Pancreas (tissue), 10 donors: ENCODE results near the gene LAPTM4A. TPM values are rescaled to one million over a fixed set of nuclear protein-coding genes. Genes with fewer than 3 reads are reported as not detected.
A peak's percentile ranks its signal among the peaks of the same experiment; 100 is the strongest.

ENCODE experiments used
- ATAC-seq, 4 donors: fragments of 200-7000 bp; cut with Tn5 transposase; one replicate each; pipeline versions ENCODE4 v1.8.0 to v1.9.1; 2020; ENCODE audit warnings: mild to moderate bottlenecking in 4 of 4, moderate library complexity in 4 of 4
- DNase-seq, 6 donors: peaks; one replicate each; pipeline ENCODE4 v3.0.0-alpha.2; 2020
- FAIRE-seq: peaks from 2 replicates; lab custom pipeline; 2012; peaks lifted over from hg19 to GRCh38; lab: Jason Lieb, UNC
- H3K27ac ChIP-seq, 4 donors: fragments of 200-600 bp; sonication (generic); 1 replicate in 3 of 4; 2 replicates in 1 of 4; pipeline versions ENCODE4 v1.5.0 to v1.8.0; 2020
- H3K27me3 ChIP-seq, 4 donors: fragments of 200-600 bp; one replicate each; pipeline ENCODE4 v1.8.0; 2021
- H3K36me3 ChIP-seq, 3 donors: fragments of 200-600 bp; sonication (generic) in 1 of 3; one replicate each; pipeline versions ENCODE4 v1.5.0 to v1.8.0; 2020 to 2021
- H3K4me1 ChIP-seq, 3 donors: fragments of 200-600 bp; one replicate each; pipeline ENCODE4 v1.8.0; 2021
- H3K4me3 ChIP-seq, 4 donors: fragments of 200-600 bp; sonication (generic) in 2 of 4; one replicate each; pipeline versions ENCODE4 v1.5.0 to v1.8.0; 2020 to 2021
- H3K9me3 ChIP-seq, 4 donors: fragments of 200-600 bp; one replicate each; pipeline ENCODE4 v1.8.0; 2021
- WGBS, 2 donors: extraction: QIAGEN DNeasy Blood & Tissue Kit; methylation state at CpG; one replicate each; pipeline ENCODE4 v1.1.7; 2013; 5-methylcytosine and 5-hydroxymethylcytosine counted together
- intact Hi-C, 3 donors: fragments of 100-400 bp; cut with DNase I; formaldehyde crosslinking; loops; one replicate each; pipeline versions ENCODE4 v1.11.1 to v1.14.2; 2022
- polyA plus RNA-seq, 2 donors: library from polyadenylated mRNA; stranded (reverse); fragments of 200-250 nt; gene quantifications; one replicate each; pipeline ENCODE4 v1.2.3, GENCODE V29; 2013
- total RNA-seq, 6 donors: library from RNA; stranded (reverse); fragmentation: NEBNext Ultra II Directional in 4 of 6; extraction: Animal tissue kit (Norgen Biotek cat#: 25700) in 4 of 6; gene quantifications; one replicate each; pipeline versions ENCODE4 v1.2.1 to v1.2.4, GENCODE V29; 2021 to 2023
- TF ChIP-seq, protein P1 (sequence below), 4 donors: fragments of 200-600 bp; sonication (generic) in 3 of 4; IDR thresholded peaks; one replicate each; pipeline versions ENCODE4 v1.5.0 to v1.8.0; 2021; ENCODE audit warnings: antibody characterized with exemption in 4 of 4
- donor health status: healthy with polysubstance abuse.
- donor health status: DM: no; HTN: no; CAD: no; lungs with moderate emphysema.
- donor health status: DM: no; HTN: no; CAD: no.
- donor health status: control.
- donor health status: control.
- donor health status: Bipolar disorder and iron deficiency.
- donor health status: DM: yes; HTN: yes; CAD: no.
- donor health status: DM: no; HTN: no; CAD: no.
- donor health status: DM: no; HTN: no; CAD: no.
- donor health status: DM: yes; HTN: yes; CAD: no.

Gene LAPTM4A
- total and polyA plus RNA-seq, 8 donors: 57.8 to 163 (median 98.7) TPM

DNA sequence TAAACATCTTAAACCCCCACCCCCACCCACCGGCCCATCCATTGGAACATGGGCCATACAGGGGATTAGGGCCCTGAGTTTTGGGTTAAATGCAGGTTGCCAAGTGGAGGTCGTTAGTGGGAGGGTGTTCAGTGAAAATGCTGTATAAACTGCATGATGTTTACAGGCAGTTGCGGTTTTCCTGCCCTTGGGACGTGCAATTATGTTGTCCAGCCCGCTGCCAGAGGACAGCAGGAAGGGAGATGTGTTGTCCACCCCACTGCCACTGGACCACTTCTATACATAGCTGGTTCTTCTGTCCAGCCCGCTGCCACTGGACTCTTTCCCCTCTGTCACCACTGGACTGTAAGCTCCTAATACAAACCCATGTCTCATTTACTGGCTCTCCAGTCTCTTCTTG lies 2.7 kb upstream of the LAPTM4A start:
- FAIRE-seq (no peak), ATAC-seq (no peak), DNase-seq (no peak)
- TF ChIP-seq, protein P1, sequence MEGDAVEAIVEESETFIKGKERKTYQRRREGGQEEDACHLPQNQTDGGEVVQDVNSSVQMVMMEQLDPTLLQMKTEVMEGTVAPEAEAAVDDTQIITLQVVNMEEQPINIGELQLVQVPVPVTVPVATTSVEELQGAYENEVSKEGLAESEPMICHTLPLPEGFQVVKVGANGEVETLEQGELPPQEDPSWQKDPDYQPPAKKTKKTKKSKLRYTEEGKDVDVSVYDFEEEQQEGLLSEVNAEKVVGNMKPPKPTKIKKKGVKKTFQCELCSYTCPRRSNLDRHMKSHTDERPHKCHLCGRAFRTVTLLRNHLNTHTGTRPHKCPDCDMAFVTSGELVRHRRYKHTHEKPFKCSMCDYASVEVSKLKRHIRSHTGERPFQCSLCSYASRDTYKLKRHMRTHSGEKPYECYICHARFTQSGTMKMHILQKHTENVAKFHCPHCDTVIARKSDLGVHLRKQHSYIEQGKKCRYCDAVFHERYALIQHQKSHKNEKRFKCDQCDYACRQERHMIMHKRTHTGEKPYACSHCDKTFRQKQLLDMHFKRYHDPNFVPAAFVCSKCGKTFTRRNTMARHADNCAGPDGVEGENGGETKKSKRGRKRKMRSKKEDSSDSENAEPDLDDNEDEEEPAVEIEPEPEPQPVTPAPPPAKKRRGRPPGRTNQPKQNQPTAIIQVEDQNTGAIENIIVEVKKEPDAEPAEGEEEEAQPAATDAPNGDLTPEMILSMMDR (IDR thresholded peaks at IDR 0.05): no peak
- no peaks in the 10 kb centered on the region for H3K36me3 ChIP-seq
- peaks cover 0 to 13% (median 6%) of the 10 kb centered on the region in 3 donors for H3K4me1 ChIP-seq
- intact Hi-C loops: no loop called here
- no peak overlapping the region for H3K27ac ChIP-seq
- no peaks in the 10 kb centered on the region for H3K27me3 ChIP-seq
- H3K4me3 ChIP-seq: no peak overlapping the region
- no peaks in the 10 kb centered on the region for H3K9me3 ChIP-seq
- 88 to 89% methylated on average over 6 of the region's 6 CpGs for WGBS, 2 donors

DNA sequence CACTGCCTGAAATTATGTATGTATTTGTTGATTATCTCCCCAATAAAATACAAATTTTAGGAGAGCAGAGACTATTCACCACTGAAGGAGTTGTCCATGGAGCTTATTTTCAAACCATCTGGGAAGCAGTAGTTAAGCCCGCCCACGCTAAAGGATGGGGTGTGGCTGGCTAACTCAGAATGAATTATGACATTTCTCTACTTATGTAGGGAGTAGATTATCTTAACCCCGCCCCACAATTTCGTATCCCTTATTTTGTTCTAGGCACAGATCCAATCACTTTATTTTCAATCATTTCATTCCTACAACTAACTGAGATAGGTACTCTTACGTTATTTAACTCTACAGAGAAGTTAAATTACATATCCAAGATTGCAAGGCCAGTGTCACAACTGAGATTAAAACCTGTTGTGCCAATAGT lies 1.4 kb upstream of the LAPTM4A start:
- intact Hi-C loops: no loop called here

DNA sequence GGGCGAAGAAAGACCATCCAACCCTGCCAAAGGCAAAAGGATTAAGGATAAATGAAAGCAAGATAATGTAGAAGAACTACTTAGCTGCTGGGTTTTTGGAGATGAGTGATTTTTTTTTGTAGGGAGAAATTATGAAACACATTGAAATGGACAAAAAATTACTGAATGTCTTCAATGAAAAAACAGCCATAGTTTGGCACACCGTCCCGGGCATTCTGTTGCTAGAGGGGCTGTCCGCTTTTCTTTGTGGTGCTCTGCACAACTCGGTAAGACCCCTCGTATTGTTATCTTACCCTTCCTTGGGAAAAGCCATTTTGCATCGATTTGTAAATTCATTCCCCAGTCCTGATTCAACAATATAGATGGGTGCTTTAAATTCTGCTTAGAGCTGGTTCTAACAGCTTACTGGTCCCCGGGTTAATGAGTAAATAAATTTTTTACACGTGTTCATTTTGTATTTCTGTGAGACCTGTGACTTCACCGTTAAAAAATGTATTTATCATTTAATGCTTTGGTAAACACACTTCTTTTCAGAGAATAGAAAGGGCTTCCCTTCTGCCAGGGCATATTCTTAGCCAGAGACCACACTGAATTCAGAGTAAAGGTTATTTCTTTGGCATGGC lies 912 bp upstream of the LAPTM4A start:
- peak; percentile 19 to 44 (median 27) for ATAC-seq
- H3K36me3 ChIP-seq: no peaks in the 10 kb centered on the region
- H3K4me3 ChIP-seq: peak overlapping the region; percentile 1 to 73 (median 47)
- peaks cover 0 to 24% (median 6%) of the 10 kb centered on the region in 3 donors for H3K4me1 ChIP-seq
- peak overlapping the region; percentile 92 to 99 (median 93) for H3K27ac ChIP-seq
- no peaks in the 10 kb centered on the region for H3K9me3 ChIP-seq
- TF ChIP-seq, protein P1 (IDR thresholded peaks at IDR 0.05): no peak
- no peaks in the 10 kb centered on the region for H3K27me3 ChIP-seq
- DNase-seq: no peak
- intact Hi-C loops: no loop called here
- 1 to 2% methylated on average over 9 to 10 of the region's 10 CpGs for WGBS, 2 donors
- no peak for FAIRE-seq

More for the DNA sequence above, 1.4 kb upstream of the LAPTM4A start:
- 4 to 5% methylated on average over 5 of the region's 5 CpGs for WGBS, 2 donors
- H3K9me3 ChIP-seq: no peaks in the 10 kb centered on the region
- peaks cover 0 to 24% (median 6%) of the 10 kb centered on the region in 3 donors for H3K4me1 ChIP-seq
- no peaks in the 10 kb centered on the region for H3K27me3 ChIP-seq
- DNase-seq: peak in 4 of 6 donors; percentile 32 to 53 (median 42)
- peak in 3 of 4 donors; percentile 27 to 37 (median 33) for ATAC-seq
- TF ChIP-seq, protein P1 (IDR thresholded peaks at IDR 0.05): no peak
- H3K4me3 ChIP-seq: peak overlapping the region in 2 of 4 donors; percentile 57 to 73
- peak overlapping the region; percentile 92 to 99 (median 93) for H3K27ac ChIP-seq
- no peak for FAIRE-seq
- H3K36me3 ChIP-seq: no peaks in the 10 kb centered on the region

DNA sequence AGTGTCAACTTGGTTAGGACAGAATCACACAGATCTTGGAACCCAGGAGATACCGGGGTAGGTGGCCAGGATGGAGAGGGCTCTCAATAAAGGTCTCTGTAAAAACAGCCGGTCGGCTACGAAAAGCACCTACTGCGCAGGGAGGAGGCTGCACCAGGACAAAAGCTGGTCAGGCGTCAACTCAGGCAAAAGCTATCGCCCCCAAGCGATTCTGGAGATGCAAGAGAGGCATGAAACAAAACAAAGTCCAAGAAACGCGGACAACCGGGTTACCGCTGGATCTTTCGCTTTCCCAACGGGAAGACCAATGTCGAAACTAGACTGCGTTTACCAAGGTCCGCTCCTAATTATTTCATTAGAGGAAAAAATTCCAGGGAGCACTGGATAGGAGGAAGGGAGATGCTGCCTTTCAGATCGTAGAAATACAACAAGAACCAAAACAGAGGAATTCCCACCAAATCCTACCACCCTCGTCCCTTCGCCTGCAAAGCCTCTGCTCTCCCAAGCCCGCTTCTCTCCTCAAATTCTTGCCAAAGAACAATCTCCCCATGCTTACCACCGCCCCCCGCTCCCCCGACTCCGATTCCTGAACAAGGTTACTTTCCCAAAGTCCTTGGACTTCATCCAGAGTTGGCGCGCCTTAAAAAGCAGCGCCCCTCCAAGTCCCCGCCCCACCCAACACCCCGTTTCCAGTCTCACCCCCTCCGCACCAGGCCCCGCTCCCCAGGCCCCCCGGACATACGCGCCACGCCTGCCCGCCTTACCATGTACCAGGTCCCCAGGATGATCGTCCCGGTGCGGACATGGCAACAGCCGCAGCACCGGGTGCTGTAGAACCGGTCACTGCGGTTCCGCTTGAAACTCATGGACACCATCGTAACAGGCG lies 539 bp downstream of the LAPTM4A start:
- intact Hi-C loops: no loop called here
- Histone ChIP-seq H3K36me3 (no peaks in the 10 kb centered on the region), H3K27me3 (no peaks in the 10 kb centered on the region), H3K27ac (peak overlapping the region; percentile 92 to 99 (median 93)), H3K4me3 (peak overlapping the region; percentile 37 to 73 (median 58)), H3K4me1 (peaks cover 0 to 24% (median 10%) of the 10 kb centered on the region in 3 donors), H3K9me3 (no peaks in the 10 kb centered on the region)
- DNase-seq (peak in 5 of 6 donors; percentile 27 to 62 (median 38)), FAIRE-seq (no peak), ATAC-seq (peak in 3 of 4 donors; percentile 4 to 26 (median 21))
- 0 to 1% methylated on average over 47 of the region's 47 CpGs for WGBS, 2 donors
- TF ChIP-seq, protein P1 (IDR thresholded peaks at IDR 0.05): no peak
